Stomach (tissue), 9 donors: ENCODE data around the gene MCTP1. TPM values are rescaled to one million over a fixed set of nuclear protein-coding genes. Genes with fewer than 3 reads are reported as not detected.

Experiments used
- DNase-seq, 2 donors: peaks; one replicate each; pipeline versions ENCODE4 v3.0.0 to v3.0.0-alpha.2; 2013 to 2019
- H3K27ac ChIP-seq, 5 donors: fragments of 200-600 bp in 4 of 5; sonication (generic) in 4 of 5; one replicate each; pipeline ENCODE4 v1.5.1; 2013 to 2019; ENCODE audit warnings: mild to moderate bottlenecking in 1 of 5, moderate library complexity in 1 of 5
- H3K27me3 ChIP-seq, 3 donors: fragments of 200-600 bp; sonication (generic); one replicate each; pipeline ENCODE4 v1.5.1; 2017 to 2019; ENCODE audit warnings: mixed run types in 1 of 3
- H3K36me3 ChIP-seq, 4 donors: fragments of 200-600 bp; sonication (generic); 1 replicate in 3 of 4; 2 replicates in 1 of 4; pipeline ENCODE4 v1.5.1; 2016 to 2019
- H3K4me1 ChIP-seq, 4 donors: fragments of 200-600 bp; sonication (generic); one replicate each; pipeline ENCODE4 v1.5.1; 2016 to 2019
- H3K4me3 ChIP-seq, 4 donors: fragments of 200-600 bp; sonication (generic) in 3 of 4; one replicate each; pipeline ENCODE4 v1.5.1; 2016 to 2019; ENCODE audit warnings: mild to moderate bottlenecking in 1 of 4
- H3K9me3 ChIP-seq, 4 donors: fragments of 200-600 bp; sonication (generic); one replicate each; pipeline ENCODE4 v1.5.1; 2016 to 2019
- CTCF ChIP-seq, 7 experiments: fragments of 450-650 bp in 4 of 7; fragments of 200-600 bp in 3 of 7; sonication (generic) in 3 of 7; IDR thresholded peaks; one replicate each; pipeline ENCODE4 v1.5.1; 2016 to 2019; ENCODE audit warnings: antibody characterized with exemption in 7 of 7, control low read depth in 2 of 7, mild to moderate bottlenecking in 1 of 7
- WGBS, 5 donors: extraction: QIAGEN DNeasy Blood & Tissue Kit in 3 of 5; methylation state at CpG; one replicate each; pipeline versions ENCODE4 v1.1.5 to v1.1.7; 2013 to 2018; 5-methylcytosine and 5-hydroxymethylcytosine counted together
- intact Hi-C: fragments of 100-400 bp; cut with DNase I; formaldehyde crosslinking; loops from one replicate; pipeline ENCODE4 v1.15.1; 2023; ENCODE audit warnings: low total_unique reads
- polyA plus RNA-seq, 3 donors: library from polyadenylated mRNA; stranded (reverse); fragments of 200-250 nt; gene quantifications; one replicate each; pipeline ENCODE4 v1.2.3, GENCODE V29; 2013
- small RNA-seq, 4 donors: library from RNA; depleted of rRNA; stranded (forward); fragments of <200 nt; gene quantifications; one replicate each; pipeline ENCODE3, GENCODE V24; 2016
- total RNA-seq, 5 donors: library from RNA; depleted of rRNA; stranded (reverse); fragments of >200 nt; gene quantifications; one replicate each; pipeline versions ENCODE4 v1.1.0 to v1.2.3, GENCODE V29; 2014 to 2016
- donor health status: healthy with polysubstance abuse.
- donor health status: Bipolar disorder and iron deficiency.
- donor health status: healthy.

The MCTP1 gene
- total and polyA plus RNA-seq, 8 donors, result 1.4 to 47.9 (median 11.3) TPM

- intact Hi-C loops, result no loop called here
- H3K36me3 ChIP-seq, result peaks cover 0 to 51% (median 31%) of the 10 kb centered on the region in 4 donors
- no peak overlapping the region for H3K4me3 ChIP-seq
- WGBS, 5 donors, result 91 to 100% (median 99%) methylated on average over 1 of the region's 1 CpG
- no peak for TF ChIP-seq CTCF (IDR thresholded peaks at IDR 0.05)
- peaks cover 0 to 26% (median 5%) of the 10 kb centered on the region in 4 donors for H3K9me3 ChIP-seq
- DNase-seq, result no peak
- no peak overlapping the region for H3K27ac ChIP-seq
- no peaks in the 10 kb centered on the region for H3K4me1 ChIP-seq
- no peaks in the 10 kb centered on the region for H3K27me3 ChIP-seq
These were observed 626.6 kb downstream of the MCTP1 start for GRCh38 chr5:94658272-94658671.

Small RNA genes within 50 kb of the gene (small RNA-seq; reads per million reads assigned to genes)
- gene RF02271, result 0 reads per million in 4 donors

Other genes starting within 250 kb of the MCTP1 start
- gene FAM81B, start 106.3 kb upstream of the MCTP1 start, total RNA-seq, result not detected
- gene FAM81B, start 106.3 kb upstream of the MCTP1 start, polyA plus RNA-seq, result under 1 TPM in 1 of 3 donors, not detected in 2; 0.48 TPM